Myocyte (in vitro differentiated cells): Measurements from ENCODE around the gene ERBB4. TPM values are rescaled to one million over a fixed set of nuclear protein-coding genes. Genes with fewer than 3 reads are reported as not detected.

Experiments used
- DNase-seq: peaks from one replicate; pipeline ENCODE4 v3.0.0-alpha.2; 2012; ENCODE audit warnings: low read depth
- total RNA-seq: library from RNA; depleted of rRNA; stranded (reverse); fragments of >200 nt; gene quantifications from 2 replicates; pipeline ENCODE4 v1.2.3, GENCODE V29; 2014

Gene ERBB4
- total RNA-seq, 1 donor from 2014 or later = 0.16 TPM

- no peak for DNase-seq
These were observed 109.7 kb downstream of the ERBB4 start for GRCh38 chr2:212428681-212429478.

GRCh38 chr2:212427638-212428037, 111.0 kb downstream of the ERBB4 start:
- DNase-seq = no peak

DNA sequence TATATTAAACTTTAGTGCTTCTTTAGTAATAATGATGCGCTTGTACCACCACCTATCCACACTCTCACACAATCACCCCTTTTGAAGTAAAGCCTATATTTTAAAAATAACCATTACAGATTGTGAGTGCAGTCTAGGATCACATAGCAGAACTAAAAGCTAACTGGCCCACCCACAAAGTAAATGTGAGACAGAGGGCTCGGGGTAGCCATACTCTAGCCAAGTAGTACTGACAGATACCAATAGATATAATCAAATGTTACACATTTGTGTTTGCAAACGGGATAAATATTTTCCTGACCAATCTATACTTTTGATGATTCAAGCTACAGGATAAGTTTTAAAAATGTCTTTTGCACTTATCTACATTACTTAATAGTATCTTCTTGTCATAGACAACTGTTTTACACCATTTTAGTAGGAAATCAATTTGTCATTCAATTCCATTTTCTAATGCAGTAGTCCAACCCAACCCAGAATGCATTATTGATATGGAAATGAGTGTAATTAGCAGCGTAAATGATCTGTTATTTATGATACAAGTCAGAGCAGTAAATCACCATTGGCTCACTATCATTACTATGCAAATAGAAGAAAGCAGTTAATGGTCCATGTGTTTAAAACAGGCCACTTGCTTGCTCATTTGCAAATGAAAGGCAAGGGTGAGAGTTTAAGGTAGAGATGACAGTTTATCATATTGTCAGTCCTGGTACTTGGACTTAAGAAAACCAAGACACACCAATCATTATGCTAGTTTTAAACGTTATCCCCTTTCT, 111.8 kb downstream of the ERBB4 start:
- no peak for DNase-seq

DNA sequence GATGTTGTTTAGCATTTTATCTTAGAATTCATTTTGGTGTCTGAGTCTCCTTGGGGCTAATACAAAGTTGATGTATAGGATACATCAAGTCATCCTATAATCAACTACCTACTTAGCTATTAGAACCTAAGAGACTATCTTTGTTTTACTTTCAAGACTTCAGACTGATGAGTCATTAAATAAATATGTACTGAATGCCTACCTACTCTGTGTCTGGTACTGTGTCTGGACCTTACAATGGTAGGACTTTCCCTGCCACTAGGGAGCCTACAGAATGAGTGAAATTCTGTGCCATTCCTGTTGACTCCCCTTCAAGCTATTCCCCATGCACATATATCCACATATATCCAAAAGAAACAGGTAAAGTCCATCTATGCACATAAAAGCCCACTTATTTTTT, 114.5 kb downstream of the ERBB4 start:
- no peak for DNase-seq

DNA sequence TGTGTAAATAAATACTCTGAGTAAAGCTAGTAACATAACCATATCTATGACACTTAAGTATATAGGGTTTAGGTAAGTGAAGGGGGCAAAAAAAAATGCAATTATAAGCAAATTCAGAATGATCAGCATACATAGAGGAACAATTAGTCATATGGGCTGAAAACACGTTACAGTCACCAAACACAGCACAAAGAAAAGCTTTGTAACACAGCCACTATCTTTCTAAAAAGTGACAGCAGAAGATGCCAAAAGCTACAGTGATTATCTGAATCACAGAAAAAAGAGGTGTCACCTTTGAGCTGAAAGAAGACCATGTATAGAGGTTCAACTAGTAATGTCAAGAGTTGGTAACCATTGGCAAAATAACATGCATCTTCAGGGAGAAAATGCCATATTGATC, 115.5 kb downstream of the ERBB4 start:
- DNase-seq = no peak

DNA sequence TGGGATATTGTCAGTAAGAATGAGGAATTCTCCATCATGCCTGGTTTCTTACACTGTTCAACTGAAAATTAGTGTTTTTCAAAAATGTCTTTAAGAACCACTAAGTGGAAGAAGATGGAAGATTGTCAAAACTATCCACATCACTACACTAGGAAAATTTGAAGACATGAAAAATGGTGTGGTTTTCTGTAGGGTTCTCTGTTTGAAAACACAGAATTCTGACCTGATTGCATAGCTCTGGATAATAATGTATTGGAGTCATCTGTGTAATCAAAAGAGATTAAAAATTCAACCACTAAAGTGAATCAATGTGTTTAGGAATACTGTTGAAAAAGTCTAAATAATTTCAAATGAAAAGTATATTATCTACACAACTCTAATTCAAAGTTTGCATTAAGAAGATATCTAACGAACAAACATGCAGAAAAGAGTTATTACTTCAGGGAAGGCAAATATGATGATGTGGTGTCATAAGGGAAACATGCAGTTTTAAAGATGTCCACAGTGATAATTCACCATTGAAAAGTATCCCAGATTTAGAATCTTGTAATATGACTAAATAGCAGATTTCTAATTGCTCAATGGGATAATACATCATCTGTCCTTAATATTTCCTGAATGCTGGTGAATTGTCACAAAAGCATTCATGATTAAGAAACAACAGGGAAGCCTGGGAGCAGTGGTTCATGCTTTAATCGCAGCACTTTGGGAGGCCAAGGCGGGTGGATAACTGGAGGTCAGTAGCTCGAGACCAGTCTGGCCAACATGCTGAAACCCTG, 116.9 kb downstream of the ERBB4 start:
- DNase-seq = no peak

- DNase-seq = no peak
These were observed 122.5 kb downstream of the ERBB4 start for GRCh38 chr2:212416086-212416485.

GRCh38 chr2:212414767-212415211, 123.8 kb downstream of the ERBB4 start:
- DNase-seq = no peak

GRCh38 chr2:212409560-212409959, 129.0 kb downstream of the ERBB4 start:
- no peak for DNase-seq

DNA sequence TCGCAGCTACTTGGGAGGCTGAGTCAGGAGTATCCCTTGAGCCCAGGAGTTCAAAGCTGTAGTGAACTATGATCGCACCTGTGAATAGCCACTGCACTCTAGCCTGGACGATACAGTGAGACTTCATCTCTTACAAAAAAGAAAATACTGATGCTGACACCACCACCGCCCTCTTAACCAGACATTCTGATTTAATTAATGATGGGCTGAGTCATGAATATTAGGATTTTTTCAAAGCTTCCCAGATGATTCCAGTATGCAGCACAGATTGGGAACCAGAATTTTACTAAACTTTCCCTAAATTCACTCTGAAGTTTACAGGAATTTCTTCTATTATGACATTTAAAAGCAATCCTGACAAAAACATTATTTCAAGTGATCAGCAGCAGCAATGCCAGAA, 130.1 kb downstream of the ERBB4 start:
- no peak for DNase-seq

- no peak for DNase-seq
These were observed 131.9 kb downstream of the ERBB4 start for GRCh38 chr2:212406716-212407115.

GRCh38 chr2:212402316-212402715, 136.3 kb downstream of the ERBB4 start:
- no peak for DNase-seq

GRCh38 chr2:212398316-212398715, 140.3 kb downstream of the ERBB4 start:
- no peak for DNase-seq

- DNase-seq = no peak
These were observed 146.1 kb downstream of the ERBB4 start for GRCh38 chr2:212392544-212392943.

- DNase-seq = no peak
These were observed 146.6 kb downstream of the ERBB4 start for GRCh38 chr2:212392043-212392442.

DNA sequence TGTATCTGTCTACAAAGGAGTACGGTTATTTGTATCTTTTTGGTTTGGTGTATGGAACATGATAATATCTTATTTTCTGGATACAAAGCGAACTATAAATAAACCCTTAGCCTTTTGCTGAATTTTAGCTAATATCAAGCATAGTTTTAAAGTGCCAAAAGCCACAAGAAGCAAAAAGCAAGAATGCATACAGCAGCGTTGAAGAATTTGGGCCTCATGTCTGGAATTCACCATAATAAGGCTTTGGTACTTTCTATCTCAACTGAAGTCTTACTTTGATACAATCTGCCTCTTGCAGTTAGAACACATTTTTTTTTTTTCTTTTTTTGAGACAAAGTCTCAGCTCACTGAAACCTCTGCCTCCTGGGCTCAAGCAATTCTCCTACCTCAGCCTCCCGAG, 151.5 kb downstream of the ERBB4 start:
- no peak for DNase-seq

DNA sequence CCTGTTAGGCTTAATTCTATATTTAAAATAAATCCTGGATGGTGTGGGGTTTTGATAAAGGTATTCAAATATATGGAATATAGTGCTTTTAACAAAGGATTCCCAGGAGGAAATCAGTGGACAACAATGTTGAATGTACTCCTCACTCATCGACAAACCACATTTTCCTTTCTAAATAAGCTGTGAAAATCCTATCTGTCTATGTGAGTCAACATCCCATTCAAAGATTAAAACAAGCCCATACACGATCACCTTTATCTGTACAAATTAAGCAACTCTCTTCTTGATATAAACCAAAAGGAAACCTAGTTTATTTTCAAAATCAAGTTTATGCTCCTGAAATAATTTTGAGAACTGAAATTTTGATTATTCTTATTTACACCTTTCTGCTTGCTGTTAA, 153.4 kb downstream of the ERBB4 start:
- DNase-seq = no peak

DNA sequence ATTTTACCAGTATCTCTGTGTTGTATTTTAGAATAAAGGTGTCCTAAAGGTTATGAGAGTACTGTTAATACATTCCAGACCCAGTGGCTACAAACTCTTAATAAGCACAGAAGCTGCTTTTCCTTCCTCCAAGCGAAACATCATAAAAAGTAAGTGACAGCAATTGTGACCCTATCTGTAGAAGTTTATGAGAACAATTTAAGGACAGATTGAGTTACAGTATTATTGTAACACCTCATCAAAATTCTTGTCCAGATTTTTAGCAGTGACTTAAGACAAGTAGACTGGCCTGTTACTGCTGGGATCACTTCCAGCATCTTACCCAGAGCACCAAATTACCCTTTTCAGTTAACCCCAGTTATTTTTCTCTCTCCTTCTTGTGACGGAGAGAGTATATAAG, 154.6 kb downstream of the ERBB4 start:
- DNase-seq = no peak

- DNase-seq = peak; percentile 1
These were observed 157.0 kb downstream of the ERBB4 start for GRCh38 chr2:212381428-212382102.

DNA sequence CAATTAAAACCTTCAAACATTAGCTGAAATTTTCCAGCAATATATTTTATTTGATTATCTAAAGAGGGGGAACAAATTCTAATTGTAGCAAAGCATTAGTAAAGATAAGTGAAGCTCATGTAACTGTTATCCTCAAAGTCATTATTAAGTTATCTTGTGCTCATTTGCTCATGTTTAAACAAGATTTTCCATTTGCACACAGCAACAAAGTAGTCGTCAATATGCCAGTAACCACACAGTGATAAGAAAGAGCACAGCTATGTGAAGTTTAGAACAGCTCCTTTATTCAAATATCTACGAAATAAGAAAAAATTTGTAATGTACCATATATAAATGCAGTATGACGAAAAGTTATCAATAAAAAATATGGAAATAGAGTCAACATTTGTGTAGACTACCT, 159.5 kb downstream of the ERBB4 start:
- no peak for DNase-seq

GRCh38 chr2:212367431-212367830, 171.2 kb downstream of the ERBB4 start:
- DNase-seq = no peak
